Measurements from ENCODE around the gene REXO4. TPM values are rescaled to one million over a fixed set of nuclear protein-coding genes. Genes with fewer than 3 reads are reported as not detected.

Gene REXO4
- polyA plus RNA-seq, 1 donor from 2014 or later = 16.1 TPM

GRCh38 chr9:133440874-133441273 lies 23.1 kb upstream of the REXO4 start:
- Histone ChIP-seq H3K79me2 (replicated peaks; ENCODE audit: insufficient read depth, low read length) (no peaks in the 10 kb centered on the region), H3K27me3 (ENCODE audit: insufficient read depth, low read depth, low read length) (no peaks in the 10 kb centered on the region), H3K4me3 (ENCODE audit: low read length) (no peak overlapping the region), H3K9me3 (ENCODE audit: low read length) (no peaks in the 10 kb centered on the region), H3K36me3 (ENCODE audit: insufficient read depth, low read length) (no peaks in the 10 kb centered on the region), H4K20me1 (ENCODE audit: insufficient read depth) (no peaks in the 10 kb centered on the region), H3K4me2 (ENCODE audit: low read length) (no peak overlapping the region), H3K27ac (ENCODE audit: low read length) (no peak overlapping the region), H3K9ac (ENCODE audit: low read length) (no peak overlapping the region), H3F3A (ENCODE audit: insufficient read depth, low read length, poor library complexity, severe bottlenecking) (no peaks in the 10 kb centered on the region), H3K9me2 (ENCODE audit: insufficient read depth, low read length) (no peaks in the 10 kb centered on the region), H2AFZ (ENCODE audit: low read depth, low read length) (no peak overlapping the region)
- no peak for TF ChIP-seq SMC3 (conservative IDR thresholded peaks at IDR 0.05; ENCODE audit: poor library complexity)
- TF ChIP-seq REST (IDR thresholded peaks at IDR 0.05; ENCODE audit: borderline replicate concordance) = no peak
- TF ChIP-seq MXI1 (conservative IDR thresholded peaks at IDR 0.05; ENCODE audit: poor library complexity, severe bottlenecking) = no peak
- TF ChIP-seq EZH2 (IDR thresholded peaks at IDR 0.05; ENCODE audit: borderline replicate concordance, insufficient read depth, low read length, poor library complexity, severe bottlenecking) = no peak
- no peak for TF ChIP-seq RAD21 (conservative IDR thresholded peaks at IDR 0.05)
- TF ChIP-seq, protein P1, sequence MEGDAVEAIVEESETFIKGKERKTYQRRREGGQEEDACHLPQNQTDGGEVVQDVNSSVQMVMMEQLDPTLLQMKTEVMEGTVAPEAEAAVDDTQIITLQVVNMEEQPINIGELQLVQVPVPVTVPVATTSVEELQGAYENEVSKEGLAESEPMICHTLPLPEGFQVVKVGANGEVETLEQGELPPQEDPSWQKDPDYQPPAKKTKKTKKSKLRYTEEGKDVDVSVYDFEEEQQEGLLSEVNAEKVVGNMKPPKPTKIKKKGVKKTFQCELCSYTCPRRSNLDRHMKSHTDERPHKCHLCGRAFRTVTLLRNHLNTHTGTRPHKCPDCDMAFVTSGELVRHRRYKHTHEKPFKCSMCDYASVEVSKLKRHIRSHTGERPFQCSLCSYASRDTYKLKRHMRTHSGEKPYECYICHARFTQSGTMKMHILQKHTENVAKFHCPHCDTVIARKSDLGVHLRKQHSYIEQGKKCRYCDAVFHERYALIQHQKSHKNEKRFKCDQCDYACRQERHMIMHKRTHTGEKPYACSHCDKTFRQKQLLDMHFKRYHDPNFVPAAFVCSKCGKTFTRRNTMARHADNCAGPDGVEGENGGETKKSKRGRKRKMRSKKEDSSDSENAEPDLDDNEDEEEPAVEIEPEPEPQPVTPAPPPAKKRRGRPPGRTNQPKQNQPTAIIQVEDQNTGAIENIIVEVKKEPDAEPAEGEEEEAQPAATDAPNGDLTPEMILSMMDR (IDR thresholded peaks at IDR 0.05; ENCODE audit: poor library complexity, severe bottlenecking) = no peak
- no peak for TF ChIP-seq EP300 (conservative IDR thresholded peaks at IDR 0.05; ENCODE audit: poor library complexity, severe bottlenecking)
- TF ChIP-seq TAF1 (IDR thresholded peaks at IDR 0.05; ENCODE audit: low read depth) = no peak
- no peak for TF ChIP-seq POLR2AphosphoS5 (IDR thresholded peaks at IDR 0.05)

GRCh38 chr9:133439337-133439736 lies 21.5 kb upstream of the REXO4 start:
- H3F3A ChIP-seq (ENCODE audit: insufficient read depth, low read length, poor library complexity, severe bottlenecking) = no peaks in the 10 kb centered on the region
- H3K9me3 ChIP-seq (ENCODE audit: low read length) = no peaks in the 10 kb centered on the region
- H3K4me2 ChIP-seq (ENCODE audit: low read length) = no peak overlapping the region
- H3K36me3 ChIP-seq (ENCODE audit: insufficient read depth, low read length) = no peaks in the 10 kb centered on the region
- no peak overlapping the region for H3K9ac ChIP-seq (ENCODE audit: low read length)
- H4K20me1 ChIP-seq (ENCODE audit: insufficient read depth) = no peaks in the 10 kb centered on the region
- no peak overlapping the region for H3K27ac ChIP-seq (ENCODE audit: low read length)
- H3K9me2 ChIP-seq (ENCODE audit: insufficient read depth, low read length) = no peaks in the 10 kb centered on the region
- TF ChIP-seq MXI1 (conservative IDR thresholded peaks at IDR 0.05; ENCODE audit: poor library complexity, severe bottlenecking) (no peak), SMC3 (conservative IDR thresholded peaks at IDR 0.05; ENCODE audit: poor library complexity) (no peak), REST (IDR thresholded peaks at IDR 0.05; ENCODE audit: borderline replicate concordance) (no peak), RAD21 (conservative IDR thresholded peaks at IDR 0.05) (no peak), POLR2AphosphoS5 (IDR thresholded peaks at IDR 0.05) (no peak), TAF1 (IDR thresholded peaks at IDR 0.05; ENCODE audit: low read depth) (no peak), EZH2 (IDR thresholded peaks at IDR 0.05; ENCODE audit: borderline replicate concordance, insufficient read depth, low read length, poor library complexity, severe bottlenecking) (no peak), EP300 (conservative IDR thresholded peaks at IDR 0.05; ENCODE audit: poor library complexity, severe bottlenecking) (no peak)
- TF ChIP-seq, protein P1 (IDR thresholded peaks at IDR 0.05; ENCODE audit: poor library complexity, severe bottlenecking) = no peak
- no peaks in the 10 kb centered on the region for H3K79me2 ChIP-seq (replicated peaks; ENCODE audit: insufficient read depth, low read length)
- H3K4me3 ChIP-seq (ENCODE audit: low read length) = no peak overlapping the region
- H3K27me3 ChIP-seq (ENCODE audit: insufficient read depth, low read depth, low read length) = no peaks in the 10 kb centered on the region
- H2AFZ ChIP-seq (ENCODE audit: low read depth, low read length) = no peak overlapping the region

Measured in neural cell (in vitro differentiated cells).